AG04449 (cell line): ENCODE results near the gene PRKAG2.

Experiments used
- CTCF ChIA-PET: fragments of 350-600 bp; formaldehyde crosslinking; extraction: SDS; loops from one replicate; lab custom pipeline; 2021; ENCODE audit warnings: antibody characterized with exemption; lab: Yijun Ruan, JAX
- POLR2A ChIA-PET: fragments of 400-600, 350-600 bp; formaldehyde crosslinking; extraction: SDS; loops from one replicate; lab custom pipeline; 2020; ENCODE audit warnings: antibody characterized with exemption, inconsistent platforms; lab: Yijun Ruan, JAX
- DNase-seq: peaks from one replicate; pipeline ENCODE4 v3.0.0-alpha.2; 2010; ENCODE audit warnings: low read depth, low spot score
- H3K4me3 ChIP-seq: 2 replicates; pipeline ENCODE4 v1.5.1; 2011; ENCODE audit warnings: low read depth, mild to moderate bottlenecking, control low read depth, low read length
- CTCF ChIP-seq: IDR thresholded peaks from one replicate; pipeline ENCODE4 v1.5.1; 2011; ENCODE audit warnings: mild to moderate bottlenecking, moderate library complexity, low read length, control low read depth, inconsistent platforms; ENCODE audit not compliant: insufficient read depth; ENCODE audit errors: missing control alignments

PRKAG2 gene

GRCh38 chr7:151851145-151851751 lies 25.7 kb downstream of the PRKAG2 start:
- TF ChIP-seq CTCF: no peak
- ChIA-PET POLR2A (no interaction called here), CTCF (interaction anchor here (1.4 kb wide), 1 partner anchor 11 kb away, joined by 3 read pairs; no protein-coding TSS in a partner anchor)
- no peak overlapping the region for H3K4me3 ChIP-seq
- DNase-seq: no peak

GRCh38 chr7:151850491-151851124 lies 26.3 kb downstream of the PRKAG2 start:
- DNase-seq: no peak
- no peak for TF ChIP-seq CTCF
- ChIA-PET CTCF (interaction anchor here (1.4 kb wide), 1 partner anchor 10 kb away, joined by 3 read pairs; no protein-coding TSS in a partner anchor), POLR2A (no interaction called here)
- H3K4me3 ChIP-seq: no peak overlapping the region

- ChIA-PET POLR2A (no interaction called here), CTCF (no interaction called here)
- DNase-seq: no peak
- TF ChIP-seq CTCF: no peak
- no peak overlapping the region for H3K4me3 ChIP-seq
These were observed 27.0 kb downstream of the PRKAG2 start for GRCh38 chr7:151849879-151850260.

GRCh38 chr7:151849008-151849878 lies 27.7 kb downstream of the PRKAG2 start:
- H3K4me3 ChIP-seq: no peak overlapping the region
- TF ChIP-seq CTCF: no peak
- POLR2A ChIA-PET: no interaction called here
- CTCF ChIA-PET: no interaction called here
- no peak for DNase-seq

GRCh38 chr7:151847681-151848081 lies 29.2 kb downstream of the PRKAG2 start:
- no peak overlapping the region for H3K4me3 ChIP-seq
- ChIA-PET POLR2A (no interaction called here), CTCF (no interaction called here)
- no peak for DNase-seq
- no peak for TF ChIP-seq CTCF

GRCh38 chr7:151847136-151847535 lies 29.8 kb downstream of the PRKAG2 start:
- ChIA-PET POLR2A (no interaction called here), CTCF (no interaction called here)

More at GRCh38 chr7:151847136-151847535, 29.8 kb downstream of the PRKAG2 start:
- H3K4me3 ChIP-seq: no peak overlapping the region
- TF ChIP-seq CTCF: no peak
- no peak for DNase-seq
